HEK293T (cell line): ENCODE results near the gene SMARCB1.
A peak's percentile ranks its signal among the peaks of the same experiment; 100 is the strongest.

Source experiments
- CTCF ChIA-PET: fragments of 350-600 bp; formaldehyde crosslinking; extraction: SDS; loops from one replicate; lab custom pipeline; 2021; ENCODE audit warnings: antibody characterized with exemption, inconsistent platforms; lab: Yijun Ruan, JAX
- POLR2A ChIA-PET: fragments of 350-600 bp; formaldehyde crosslinking; extraction: SDS; loops from one replicate; lab custom pipeline; 2020; ENCODE audit warnings: antibody characterized with exemption, inconsistent platforms; lab: Yijun Ruan, JAX
- DNase-seq: peaks from one replicate; pipeline ENCODE4 v3.0.0; 2012; ENCODE audit warnings: mixed read lengths; ENCODE audit errors: extremely low spot score
- ARNT ChIP-seq: fragments of 450-650 bp; IDR thresholded peaks from 2 replicates; pipeline ENCODE4 v1.6.1; 2017; ENCODE audit warnings: mild to moderate bottlenecking
- BHLHE40 ChIP-seq: fragments of 450-650 bp; IDR thresholded peaks from 2 replicates; pipeline ENCODE4 v1.6.1; 2016; ENCODE audit warnings: mild to moderate bottlenecking, moderate library complexity, borderline replicate concordance
- CTBP1 ChIP-seq: fragments of 450-650 bp; IDR thresholded peaks from 2 replicates; pipeline ENCODE4 v1.6.1; 2016; ENCODE audit warnings: borderline replicate concordance
- ELF4 ChIP-seq: fragments of 450-650 bp; IDR thresholded peaks from 2 replicates; pipeline ENCODE4 v1.6.1; 2017; ENCODE audit warnings: antibody characterized with exemption
- FOXA1 ChIP-seq: fragments of 450-650 bp; IDR thresholded peaks from 2 replicates; pipeline ENCODE4 v1.6.1; 2016; ENCODE audit warnings: mild to moderate bottlenecking
- FOXK2 ChIP-seq: fragments of 450-650 bp; IDR thresholded peaks from 2 replicates; pipeline ENCODE4 v1.6.1; 2016; ENCODE audit warnings: mild to moderate bottlenecking
- FOXM1 ChIP-seq: fragments of 450-650 bp; IDR thresholded peaks from 2 replicates; pipeline ENCODE4 v1.6.1; 2017; ENCODE audit warnings: mild to moderate bottlenecking, borderline replicate concordance
- HDGF ChIP-seq: fragments of 450-650 bp; IDR thresholded peaks from 2 replicates; pipeline ENCODE4 v1.6.1; 2017; ENCODE audit warnings: antibody characterized with exemption, borderline replicate concordance
- L3MBTL2 ChIP-seq: fragments of 450-650 bp; conservative IDR thresholded peaks from 2 replicates; pipeline ENCODE4 v1.6.1; 2016; ENCODE audit warnings: mild to moderate bottlenecking
- LEF1 ChIP-seq: fragments of 450-650 bp; IDR thresholded peaks from 2 replicates; pipeline ENCODE4 v1.6.1; 2017; ENCODE audit warnings: mild to moderate bottlenecking, borderline replicate concordance
- NFRKB ChIP-seq: fragments of 450-650 bp; IDR thresholded peaks from 2 replicates; pipeline ENCODE4 v1.6.1; 2016; ENCODE audit warnings: mild to moderate bottlenecking, moderate library complexity
- PKNOX1 ChIP-seq: fragments of 450-650 bp; IDR thresholded peaks from 2 replicates; pipeline ENCODE4 v1.6.1; 2016
- SP1 ChIP-seq: fragments of 450-650 bp; IDR thresholded peaks from 2 replicates; pipeline ENCODE4 v1.6.1; 2017
- SUZ12 ChIP-seq: fragments of 450-650 bp; IDR thresholded peaks from 2 replicates; pipeline ENCODE4 v1.6.1; 2016; ENCODE audit warnings: mild to moderate bottlenecking
- TARDBP ChIP-seq: fragments of 450-650 bp; IDR thresholded peaks from 2 replicates; pipeline ENCODE4 v1.6.1; 2016
- ZNF384 ChIP-seq: fragments of 450-650 bp; IDR thresholded peaks from 2 replicates; pipeline ENCODE4 v1.6.1; 2016

Gene SMARCB1

GRCh38 chr22:23838681-23839468 is 52.1 kb downstream of the SMARCB1 start, which contains the start of gene DERL3:
DERL3 (minus strand) TSS chr22:23839006; CDS start chr22:23838987, 19 bp downstream.
- ChIA-PET POLR2A (interaction anchor here (0.7 to 2.5 kb wide), 4 partner anchors 19 to 55 kb away, joined by 3 to 13 read pairs (median 4); partner anchors contain the start of genes MIF and SLC2A11), CTCF (interaction anchor here (3.5 kb wide), 1 partner anchor 11 kb away, joined by 11 read pairs; no protein-coding TSS in a partner anchor)
- DNase-seq, result peak; percentile 96

GRCh38 chr22:23840026-23840425 is 53.3 kb downstream of the SMARCB1 start:
- DNase-seq, result no peak
- POLR2A ChIA-PET, result interaction anchor here (1.0 kb wide), 1 partner anchor 17 kb away, joined by 3 read pairs; the partner anchor contains the start of gene SLC2A11
- CTCF ChIA-PET, result no interaction called here

More at GRCh38 chr22:23838681-23839468, 52.1 kb downstream of the SMARCB1 start, which contains the start of gene DERL3:
- TF ChIP-seq NFRKB (no peak), BHLHE40 (no peak), ELF4 (no peak), ZNF384 (no peak), ARNT (no peak), PKNOX1 (no peak), SUZ12 (no peak), FOXA1 (no peak), LEF1 (no peak), CTBP1 (no peak), TARDBP (no peak), FOXK2 (peak; percentile 97), FOXM1 (no peak), L3MBTL2 (peak; percentile 99), SP1 (peak; percentile 83; the same call in 1 of the 2 replicates), HDGF (no peak)

GRCh38 chr22:23841292-23841691 is 54.5 kb downstream of the SMARCB1 start:
- no peak for TF ChIP-seq BHLHE40
- no peak for TF ChIP-seq FOXA1
- no peak for TF ChIP-seq LEF1
- TF ChIP-seq SP1, result no peak
- no peak for TF ChIP-seq PKNOX1
- no peak for TF ChIP-seq CTBP1
- no peak for TF ChIP-seq SUZ12
- no peak for TF ChIP-seq ZNF384
- TF ChIP-seq ELF4, result no peak
- no peak for TF ChIP-seq FOXM1
- no peak for TF ChIP-seq NFRKB
- no peak for TF ChIP-seq FOXK2
- TF ChIP-seq TARDBP, result no peak
- TF ChIP-seq HDGF, result no peak
- no peak for TF ChIP-seq ARNT
- TF ChIP-seq L3MBTL2, result no peak
- CTCF ChIA-PET, result no interaction called here
- POLR2A ChIA-PET, result no interaction called here
- DNase-seq, result no peak

More at GRCh38 chr22:23840026-23840425, 53.3 kb downstream of the SMARCB1 start:
- TF ChIP-seq FOXK2, result no peak
- TF ChIP-seq TARDBP, result no peak
- TF ChIP-seq BHLHE40, result no peak
- no peak for TF ChIP-seq PKNOX1
- TF ChIP-seq LEF1, result no peak
- no peak for TF ChIP-seq L3MBTL2
- TF ChIP-seq ARNT, result no peak
- TF ChIP-seq CTBP1, result no peak
- no peak for TF ChIP-seq NFRKB
- TF ChIP-seq ZNF384, result no peak
- TF ChIP-seq ELF4, result no peak
- TF ChIP-seq FOXA1, result no peak
- no peak for TF ChIP-seq SUZ12
- TF ChIP-seq HDGF, result no peak

- TF ChIP-seq L3MBTL2, result no peak
- TF ChIP-seq FOXM1, result no peak
- no peak for TF ChIP-seq ZNF384
- no peak for TF ChIP-seq FOXK2
- no peak for TF ChIP-seq HDGF
- no peak for TF ChIP-seq SUZ12
- no peak for TF ChIP-seq ARNT
- TF ChIP-seq NFRKB, result no peak
- TF ChIP-seq LEF1, result no peak
- no peak for TF ChIP-seq TARDBP
- ChIA-PET CTCF (no interaction called here), POLR2A (no interaction called here)
- no peak for DNase-seq
Observed at GRCh38 chr22:23841736-23842445, 55.1 kb downstream of the SMARCB1 start.

- ChIA-PET CTCF (no interaction called here), POLR2A (interaction anchor here (1.6 kb wide), 1 partner anchor 15 kb away, joined by 6 read pairs; the partner anchor contains the start of gene SLC2A11)
- TF ChIP-seq HDGF, result no peak
- no peak for TF ChIP-seq CTBP1
- no peak for TF ChIP-seq FOXA1
- TF ChIP-seq SUZ12, result no peak
- no peak for TF ChIP-seq SP1
- TF ChIP-seq FOXM1, result no peak
- no peak for TF ChIP-seq BHLHE40
- no peak for TF ChIP-seq ARNT
- TF ChIP-seq PKNOX1, result no peak
- no peak for TF ChIP-seq ZNF384
- TF ChIP-seq ELF4, result no peak
- TF ChIP-seq TARDBP, result no peak
- TF ChIP-seq FOXK2, result no peak
- no peak for TF ChIP-seq L3MBTL2
- TF ChIP-seq NFRKB, result no peak
- TF ChIP-seq LEF1, result no peak
- no peak for DNase-seq
Observed at GRCh38 chr22:23842599-23842998, 55.8 kb downstream of the SMARCB1 start.
